GM19043 (cell line): Measurements from ENCODE around the gene RUBCNL.

Experiments
- ATAC-seq: cut with Tn5 transposase; IDR thresholded peaks from one replicate; pipeline ENCODE4 v1.9.1; 2021; ENCODE audit warnings: low read depth; ENCODE audit not compliant: unreplicated experiment

Gene RUBCNL

DNA sequence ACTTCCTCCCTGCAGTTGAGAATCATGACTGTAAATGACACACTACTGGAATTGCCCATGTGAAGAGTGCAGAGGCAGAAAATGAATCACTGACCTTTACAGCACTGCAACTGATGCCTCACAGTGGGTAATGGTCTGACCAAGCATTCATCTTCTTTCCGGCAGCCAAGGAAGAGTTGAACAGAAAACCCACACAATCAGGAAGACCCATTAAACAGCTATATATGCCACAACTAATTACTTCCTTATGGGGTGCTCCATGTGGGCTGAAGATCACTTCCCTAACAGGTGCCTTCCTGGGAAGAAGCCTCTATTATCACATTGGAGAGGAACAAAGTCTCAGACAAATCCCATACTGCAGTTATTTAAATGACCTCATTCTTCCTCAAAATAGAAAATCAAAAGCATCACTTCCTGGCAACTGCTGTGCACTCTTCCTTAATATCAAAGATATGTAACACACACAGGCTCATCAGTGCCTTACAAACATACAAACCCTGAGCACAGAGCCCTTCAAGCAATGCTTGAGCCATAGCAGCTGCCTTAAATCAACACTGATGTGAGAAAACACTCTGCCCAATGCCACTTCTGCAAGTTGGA lies 45.8 kb downstream of the RUBCNL start:
- ATAC-seq = peak; percentile 59

- ATAC-seq = no peak
Observed at GRCh38 chr13:46340631-46341111, 46.4 kb downstream of the RUBCNL start.

DNA sequence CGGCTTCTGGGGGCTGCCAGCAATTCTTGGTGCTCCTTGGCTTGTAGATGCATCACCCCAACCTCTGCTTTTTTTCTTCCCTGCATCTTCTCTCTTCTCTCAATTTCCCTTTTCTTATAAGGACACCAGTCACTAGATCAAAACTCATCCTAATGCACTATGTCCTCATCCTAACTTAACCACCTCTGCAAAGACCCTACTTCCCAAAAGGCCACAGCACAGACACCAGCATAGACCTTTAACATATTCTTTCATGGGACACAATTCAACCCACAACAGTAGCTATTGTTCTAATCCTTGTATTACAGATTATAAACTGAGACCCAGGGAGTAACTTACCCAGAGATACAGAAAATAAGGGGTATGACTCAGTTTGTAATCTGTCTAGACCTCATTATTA lies 47.0 kb downstream of the RUBCNL start:
- no peak for ATAC-seq

DNA sequence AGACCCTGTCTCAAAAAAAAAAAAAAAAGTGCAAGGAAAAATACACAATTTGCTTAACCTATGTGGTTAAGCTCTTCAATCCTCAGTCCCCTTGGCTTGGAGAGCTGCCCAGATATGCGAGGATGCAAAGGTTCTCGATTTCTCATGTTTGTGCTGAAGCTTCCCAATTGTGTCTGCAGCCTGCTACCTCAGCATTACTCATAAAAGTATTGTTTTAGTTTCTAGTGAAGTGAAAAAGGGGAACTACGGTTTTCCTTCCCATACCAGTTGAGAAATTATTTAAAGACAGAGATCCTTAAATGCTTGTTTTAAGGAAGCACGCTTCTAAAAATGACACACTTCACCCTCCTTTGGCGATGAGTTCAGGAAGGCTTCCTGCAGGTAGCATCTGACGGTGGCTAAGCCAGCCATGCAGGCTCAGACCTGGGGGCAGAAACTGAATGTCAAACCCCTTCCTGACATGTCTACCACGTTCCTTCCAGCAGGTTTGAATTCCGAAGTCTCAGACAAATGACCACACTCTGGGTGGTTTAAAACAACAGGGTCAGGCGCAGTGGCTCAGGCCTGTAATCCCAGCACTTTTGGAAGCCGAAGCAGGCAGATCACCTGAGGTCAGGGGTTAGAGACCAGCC lies 47.9 kb downstream of the RUBCNL start:
- peak; percentile 51 for ATAC-seq

GRCh38 chr13:46337700-46338099 lies 49.4 kb downstream of the RUBCNL start:
- no peak for ATAC-seq

GRCh38 chr13:46334035-46334822 lies 52.8 kb downstream of the RUBCNL start:
- peak; percentile 46 for ATAC-seq

DNA sequence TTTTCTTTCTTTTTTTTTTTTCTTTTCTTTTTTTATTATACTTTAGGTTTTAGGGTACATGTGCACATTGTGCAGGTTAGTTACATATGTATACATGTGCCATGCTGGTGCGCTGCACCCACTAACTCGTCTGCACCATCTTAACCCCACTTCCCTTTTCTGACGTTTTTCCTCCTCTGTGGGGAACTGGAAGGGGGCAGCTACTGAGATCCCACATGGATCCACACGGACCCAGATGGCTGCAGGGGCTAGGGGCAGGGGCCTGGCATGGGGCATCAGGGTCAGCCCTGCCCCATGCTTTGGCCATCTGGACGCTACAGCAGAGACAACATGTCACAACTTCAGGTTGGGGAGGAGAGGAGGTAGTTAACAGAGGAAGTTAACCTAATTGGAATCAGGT lies 54.3 kb downstream of the RUBCNL start:
- ATAC-seq = no peak

- ATAC-seq = no peak
Observed at GRCh38 chr13:46329624-46330023, 57.4 kb downstream of the RUBCNL start.

DNA sequence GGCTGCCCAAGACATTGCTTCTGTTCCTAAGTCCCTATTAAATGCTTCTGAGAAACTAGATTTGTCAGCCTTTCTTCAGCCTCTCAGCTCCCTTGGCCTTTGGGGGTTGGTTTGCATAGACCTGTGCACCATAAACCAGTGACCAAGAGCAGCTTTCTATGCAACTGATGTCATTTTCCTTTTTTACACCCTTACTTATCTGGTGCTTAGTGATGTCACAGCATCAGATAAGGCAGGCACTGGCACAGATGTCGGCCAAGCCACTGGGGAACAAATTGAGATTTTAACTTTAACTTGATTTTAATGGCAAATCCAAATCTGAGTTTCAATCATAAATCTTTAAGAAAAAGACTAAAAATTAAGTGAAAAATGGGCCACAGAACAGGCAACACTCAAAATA lies 59.8 kb downstream of the RUBCNL start:
- ATAC-seq = no peak

DNA sequence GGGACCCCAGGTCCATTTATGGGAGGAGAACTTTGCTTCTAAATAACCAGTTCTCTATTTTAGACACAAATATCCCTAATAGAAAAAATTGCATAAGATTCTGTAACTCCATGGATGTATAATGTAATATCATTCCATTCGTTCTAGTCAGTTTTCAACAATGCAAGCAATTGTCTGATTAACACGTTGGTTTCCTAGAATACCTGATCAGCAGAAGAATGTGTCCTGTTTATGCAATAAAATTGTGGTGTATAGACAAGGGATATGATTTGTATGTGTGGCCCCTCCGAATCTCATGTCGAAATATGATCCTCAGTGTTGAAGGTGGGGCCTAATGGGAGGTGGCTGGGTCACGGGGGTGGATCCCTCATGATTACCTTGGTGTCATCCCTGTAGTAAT lies 62.1 kb downstream of the RUBCNL start:
- ATAC-seq = no peak

GRCh38 chr13:46321494-46322225 lies 65.4 kb downstream of the RUBCNL start:
- no peak for ATAC-seq

GRCh38 chr13:46320821-46321220 lies 66.2 kb downstream of the RUBCNL start:
- no peak for ATAC-seq

DNA sequence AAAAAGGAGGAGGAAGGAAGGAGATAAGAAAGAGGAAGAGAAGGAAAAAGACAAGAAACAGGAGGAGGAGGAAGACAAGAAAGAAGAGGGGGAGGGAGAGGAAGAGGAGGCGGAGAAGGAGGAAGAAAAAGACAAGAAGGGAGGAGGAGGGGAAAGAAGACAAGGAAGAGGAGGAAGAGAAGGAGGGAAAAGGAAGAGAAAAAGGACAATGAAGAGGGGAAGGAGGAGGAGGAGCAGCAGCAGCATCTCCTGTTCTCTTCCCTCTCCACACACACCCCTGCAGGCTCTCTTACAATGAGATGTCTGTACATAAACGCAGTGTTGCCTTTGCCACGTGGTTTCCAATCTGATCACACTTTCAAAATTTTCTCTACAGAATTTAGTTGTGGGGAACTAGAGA lies 66.6 kb downstream of the RUBCNL start:
- ATAC-seq = no peak

GRCh38 chr13:46318986-46319385 lies 68.1 kb downstream of the RUBCNL start:
- ATAC-seq = no peak

DNA sequence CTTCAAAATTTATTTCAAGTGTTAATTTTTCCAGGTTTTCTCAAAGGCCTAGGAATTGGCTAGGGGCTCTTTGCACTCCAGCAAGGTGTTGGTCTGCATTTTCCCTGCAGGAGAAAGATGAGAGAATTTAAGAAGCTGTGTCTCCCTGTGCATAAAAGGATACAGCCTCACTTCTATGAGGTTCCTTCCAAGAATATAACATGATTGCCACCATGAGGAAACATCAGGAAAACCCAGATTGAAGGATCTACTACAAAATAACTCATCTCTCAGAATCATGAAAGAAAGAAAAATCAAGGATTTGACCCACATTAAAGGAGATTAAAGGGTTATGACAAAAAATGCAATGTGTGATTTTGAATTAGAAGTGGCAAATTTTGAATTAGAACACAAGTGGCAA lies 69.9 kb downstream of the RUBCNL start:
- no peak for ATAC-seq

DNA sequence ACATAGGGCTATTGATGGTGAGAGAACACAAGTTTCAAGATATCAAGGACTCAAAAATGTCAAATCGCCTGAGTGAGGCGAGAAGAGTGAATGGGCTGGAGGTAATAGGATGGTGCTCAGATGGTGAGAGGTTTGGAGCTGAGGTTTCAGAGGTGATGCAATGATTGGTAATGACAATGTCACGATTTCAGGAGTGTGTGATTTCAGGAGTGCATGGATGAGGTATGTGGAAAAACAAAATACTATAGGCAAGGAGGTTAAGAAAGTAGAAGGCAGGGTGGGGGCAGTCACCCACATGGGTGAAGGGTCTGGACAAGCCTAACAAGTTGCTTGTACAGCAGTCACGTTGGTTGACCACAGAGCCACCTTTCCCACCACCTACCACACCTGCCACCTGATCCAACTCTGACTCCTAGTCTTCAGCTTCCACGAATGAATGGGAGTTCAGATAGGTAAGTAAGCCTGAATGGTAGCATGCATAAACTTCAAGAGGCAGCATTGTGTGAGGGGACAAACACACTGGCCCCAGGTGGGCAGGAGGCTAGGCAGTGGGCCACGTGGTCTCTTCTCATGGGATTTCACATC lies 71.5 kb downstream of the RUBCNL start:
- ATAC-seq = no peak

GRCh38 chr13:46315036-46315435 lies 72.0 kb downstream of the RUBCNL start:
- no peak for ATAC-seq

DNA sequence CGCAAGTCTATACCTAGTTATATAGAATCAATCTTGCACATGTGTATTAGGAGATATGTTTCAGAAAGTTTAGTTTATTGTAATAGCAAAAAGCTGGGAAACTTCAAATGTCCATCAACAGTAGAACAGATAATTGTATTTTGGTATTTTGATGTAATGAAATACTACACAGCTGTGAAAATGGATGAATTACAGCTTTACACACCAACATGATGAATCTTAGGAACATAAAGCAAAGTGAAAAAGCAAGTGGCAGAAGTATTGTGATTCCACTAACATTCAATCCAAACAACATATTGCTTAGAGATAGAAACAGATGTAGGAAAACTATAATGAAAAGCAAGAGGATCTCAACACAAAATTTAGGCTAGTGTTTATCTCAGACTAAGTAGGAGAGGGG lies 72.5 kb downstream of the RUBCNL start:
- no peak for ATAC-seq

DNA sequence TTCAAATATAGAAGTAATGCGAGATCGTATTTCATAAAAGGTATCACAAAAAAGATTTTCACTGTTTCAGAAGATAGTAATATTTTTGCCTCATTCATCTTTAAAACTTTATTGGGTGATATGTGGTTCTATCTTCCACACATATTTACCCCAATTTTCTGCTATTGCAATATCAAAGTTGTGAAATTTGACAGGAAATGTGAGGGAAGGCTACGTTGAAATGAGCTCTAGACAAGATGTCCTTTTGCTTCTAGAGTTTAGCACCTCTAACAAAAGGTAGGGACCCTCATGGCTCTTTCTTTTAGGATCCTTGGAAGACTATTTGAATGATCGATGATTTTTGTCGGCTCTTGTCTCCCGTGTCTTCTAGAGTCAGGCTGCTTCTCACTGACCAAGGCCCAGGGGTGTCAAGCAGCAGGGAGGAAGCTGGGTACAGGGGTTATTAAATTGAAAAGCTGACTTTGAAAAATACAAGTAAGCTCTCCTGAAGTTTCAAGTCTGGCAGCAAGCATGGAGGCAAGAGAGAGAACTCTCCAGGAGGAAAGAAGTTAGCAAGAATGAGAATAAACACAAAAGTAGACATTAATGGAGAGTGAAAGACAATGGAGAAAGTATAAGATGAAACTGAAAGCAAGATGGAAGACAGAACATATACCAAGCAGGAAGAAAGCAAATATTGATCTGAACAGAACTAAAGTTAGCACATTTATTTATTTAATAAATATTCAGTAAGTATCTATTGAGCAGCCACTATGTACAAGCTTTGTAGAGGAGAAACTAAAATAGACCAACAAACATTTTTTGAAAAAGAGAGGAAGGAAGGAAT lies 73.4 kb downstream of the RUBCNL start:
- ATAC-seq = no peak

DNA sequence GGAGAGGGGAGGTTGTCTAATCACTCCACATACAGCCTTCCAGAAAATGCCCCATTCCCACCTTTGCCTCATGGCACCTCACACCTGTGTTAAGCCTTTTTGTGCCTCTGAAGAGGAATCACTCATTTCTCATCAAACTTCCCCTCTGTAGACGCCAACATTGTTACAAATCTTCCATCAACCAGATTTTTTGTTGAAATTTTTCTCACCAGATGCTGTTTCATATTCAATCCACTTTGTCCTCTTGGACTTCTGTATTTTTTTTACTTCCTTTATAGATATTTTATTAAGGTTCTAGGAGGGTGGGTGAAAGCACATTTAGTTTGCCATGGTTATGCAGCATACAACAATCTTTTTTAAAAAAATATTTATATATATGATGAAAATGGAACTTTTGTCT lies 74.0 kb downstream of the RUBCNL start:
- no peak for ATAC-seq
